DOHH2 (cell line): Measurements from ENCODE around the gene ELMOD3.

ENCODE experiments used
- H3F3A ChIP-seq: fragments of 200-600 bp; sonication (generic), shearing (Covaris generic); 2 replicates; pipeline ENCODE4 v1.6.0; 2016; ENCODE audit warnings: antibody characterized with exemption, mild to moderate bottlenecking; ENCODE audit not compliant: control insufficient read depth, insufficient read depth
- H3K27ac ChIP-seq: fragments of 200-600 bp; sonication (generic); 2 replicates; pipeline ENCODE4 v1.5.1; 2014; ENCODE audit warnings: low read depth, mild to moderate bottlenecking, low read length, moderate library complexity
- H3K27me3 ChIP-seq: fragments of 200-600 bp; sonication (generic); 2 replicates; pipeline ENCODE4 v1.6.1; 2014; ENCODE audit warnings: mild to moderate bottlenecking, low read length, mixed read lengths; ENCODE audit not compliant: control insufficient read depth
- H3K36me3 ChIP-seq: fragments of 200-600 bp; sonication (generic); 2 replicates; pipeline ENCODE4 v1.6.1; 2014; ENCODE audit warnings: mild to moderate bottlenecking, low read length, moderate library complexity, mixed read lengths; ENCODE audit not compliant: control insufficient read depth
- H3K4me1 ChIP-seq: fragments of 200-600 bp; sonication (generic); 2 replicates; pipeline ENCODE4 v1.6.1; 2014; ENCODE audit warnings: mild to moderate bottlenecking, low read length, mixed read lengths; ENCODE audit not compliant: control insufficient read depth
- H3K4me2 ChIP-seq: fragments of 200-600 bp; sonication (generic); 2 replicates; pipeline ENCODE4 v1.6.0; 2014; ENCODE audit warnings: mild to moderate bottlenecking, low read length, moderate library complexity
- H3K4me3 ChIP-seq: fragments of 200-600 bp; sonication (generic); 2 replicates; pipeline ENCODE4 v1.5.1; 2014; ENCODE audit warnings: mild to moderate bottlenecking, low read length, mixed read lengths
- H3K79me2 ChIP-seq: fragments of 200-600 bp; sonication (generic); 2 replicates; pipeline ENCODE4 v1.6.1; 2014; ENCODE audit warnings: mild to moderate bottlenecking, low read length, mixed read lengths; ENCODE audit not compliant: control insufficient read depth
- H3K9me2 ChIP-seq: fragments of 200-600 bp; sonication (generic); replicated peaks from 2 replicates; pipeline ENCODE4 v1.6.1; 2014; ENCODE audit warnings: mild to moderate bottlenecking, low read length, mixed read lengths; ENCODE audit not compliant: control insufficient read depth
- H3K9me3 ChIP-seq: fragments of 200-600 bp; sonication (generic); 2 replicates; pipeline ENCODE4 v1.6.1; 2014; ENCODE audit warnings: antibody characterized with exemption, low read length, mixed read lengths; ENCODE audit not compliant: control insufficient read depth, insufficient read depth
- H4K20me1 ChIP-seq: fragments of 200-600 bp; sonication (generic); 2 replicates; pipeline ENCODE4 v1.6.0; 2014; ENCODE audit warnings: low read depth, mild to moderate bottlenecking, antibody characterized with exemption, low read length, moderate library complexity; ENCODE audit not compliant: control insufficient read depth, insufficient read depth
- CTCF ChIP-seq: fragments of 200-600 bp; sonication (generic); IDR thresholded peaks from one replicate; pipeline ENCODE4 v1.5.1; 2014; ENCODE audit warnings: antibody characterized with exemption, mild to moderate bottlenecking, low read depth, low read length; ENCODE audit not compliant: poor library complexity, severe bottlenecking
- EZH2phosphoT487 ChIP-seq: fragments of 200-600 bp; sonication (generic); IDR thresholded peaks from 2 replicates; pipeline ENCODE4 v1.6.1; 2017; ENCODE audit warnings: borderline replicate concordance, mild to moderate bottlenecking, antibody characterized with exemption, low read length, moderate library complexity, mixed read lengths

The ELMOD3 gene

GRCh38 chr2:85430752-85431569 lies 76.4 kb downstream of the ELMOD3 start:
- Histone ChIP-seq H3K9me3 (no peaks in the 10 kb centered on the region), H3K36me3 (no peaks in the 10 kb centered on the region), H3F3A (no peaks in the 10 kb centered on the region), H3K9me2 (no peaks in the 10 kb centered on the region), H3K4me1 (peaks cover 6% of the 10 kb centered on the region; the same call in 1 of the 2 replicates), H4K20me1 (no peaks in the 10 kb centered on the region), H3K4me3 (no peak overlapping the region), H3K27me3 (no peaks in the 10 kb centered on the region), H3K79me2 (no peaks in the 10 kb centered on the region), H3K4me2 (no peak overlapping the region), H3K27ac (no peak overlapping the region)
- TF ChIP-seq CTCF (no peak), EZH2phosphoT487 (no peak)

GRCh38 chr2:85431570-85432205 lies 77.1 kb downstream of the ELMOD3 start:
- Histone ChIP-seq H3K9me3 (no peaks in the 10 kb centered on the region), H4K20me1 (no peaks in the 10 kb centered on the region), H3K4me1 (peaks cover 6% of the 10 kb centered on the region; the same call in 1 of the 2 replicates), H3K9me2 (no peaks in the 10 kb centered on the region), H3K27me3 (no peaks in the 10 kb centered on the region), H3K27ac (no peak overlapping the region), H3K4me3 (no peak overlapping the region), H3K4me2 (no peak overlapping the region), H3F3A (no peaks in the 10 kb centered on the region), H3K79me2 (no peaks in the 10 kb centered on the region), H3K36me3 (no peaks in the 10 kb centered on the region)
- TF ChIP-seq EZH2phosphoT487 (no peak), CTCF (no peak)

- Histone ChIP-seq H3K27ac (no peak overlapping the region), H3K9me3 (no peaks in the 10 kb centered on the region), H3K9me2 (no peaks in the 10 kb centered on the region), H3K36me3 (no peaks in the 10 kb centered on the region), H3F3A (no peaks in the 10 kb centered on the region), H3K27me3 (no peaks in the 10 kb centered on the region), H4K20me1 (no peaks in the 10 kb centered on the region), H3K4me3 (no peak overlapping the region), H3K4me2 (no peak overlapping the region), H3K4me1 (peaks cover 23% of the 10 kb centered on the region), H3K79me2 (no peaks in the 10 kb centered on the region)
- TF ChIP-seq EZH2phosphoT487 (no peak), CTCF (no peak)
These were observed 79.0 kb downstream of the ELMOD3 start for GRCh38 chr2:85433511-85434089.
